ENCODE results near the gene FANCE. TPM values are rescaled to one million over a fixed set of nuclear protein-coding genes. Genes with fewer than 3 reads are reported as not detected.

FANCE gene
- total and polyA plus RNA-seq, 9 of the 15 experiments (the other 6 are each of a cell fraction or from before 2014, with no cell fraction given): 5.7 to 30.2 (median 17.0) TPM

DNA sequence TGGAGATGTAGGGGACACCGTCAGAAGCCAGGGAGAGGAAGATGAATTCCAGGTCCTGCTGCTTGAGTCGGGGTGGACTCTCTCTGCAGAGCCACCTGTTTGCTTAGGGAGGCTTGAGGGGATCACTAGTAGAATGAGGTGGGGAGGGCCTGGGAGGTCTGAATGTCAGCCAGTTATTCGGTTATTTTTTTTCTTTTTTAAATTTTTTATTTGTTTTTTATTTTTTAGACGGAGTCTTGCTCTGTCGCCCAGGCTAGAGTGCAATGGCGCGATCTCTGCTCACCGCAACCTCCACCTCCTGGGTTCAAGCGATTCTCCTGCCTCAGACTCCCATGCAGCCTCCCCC, 36.4 kb downstream of the FANCE start:
- ATAC-seq: no peak
- POLR2A ChIA-PET: interaction anchor here (0.6 to 5.6 kb wide), 4 partner anchors 9 to 242 kb away, joined by 3 to 52 read pairs (median 20); no protein-coding TSS in a partner anchor
- peak overlapping the region; percentile 31; the same call in 1 of the 3 replicates for H3K27ac ChIP-seq (ENCODE audit: extremely low read depth, low read depth, low read length)
- no peak for TF ChIP-seq EGR1 (conservative IDR thresholded peaks at IDR 0.05)
- TF ChIP-seq GABPB1 (CRISPR knock-in tag; IDR thresholded peaks at IDR 0.05): no peak
- no peak for TF ChIP-seq SAFB2 (IDR thresholded peaks at IDR 0.05; ENCODE audit: borderline replicate concordance, low read depth, low read length, severe bottlenecking)
- TF ChIP-seq, protein P1, sequence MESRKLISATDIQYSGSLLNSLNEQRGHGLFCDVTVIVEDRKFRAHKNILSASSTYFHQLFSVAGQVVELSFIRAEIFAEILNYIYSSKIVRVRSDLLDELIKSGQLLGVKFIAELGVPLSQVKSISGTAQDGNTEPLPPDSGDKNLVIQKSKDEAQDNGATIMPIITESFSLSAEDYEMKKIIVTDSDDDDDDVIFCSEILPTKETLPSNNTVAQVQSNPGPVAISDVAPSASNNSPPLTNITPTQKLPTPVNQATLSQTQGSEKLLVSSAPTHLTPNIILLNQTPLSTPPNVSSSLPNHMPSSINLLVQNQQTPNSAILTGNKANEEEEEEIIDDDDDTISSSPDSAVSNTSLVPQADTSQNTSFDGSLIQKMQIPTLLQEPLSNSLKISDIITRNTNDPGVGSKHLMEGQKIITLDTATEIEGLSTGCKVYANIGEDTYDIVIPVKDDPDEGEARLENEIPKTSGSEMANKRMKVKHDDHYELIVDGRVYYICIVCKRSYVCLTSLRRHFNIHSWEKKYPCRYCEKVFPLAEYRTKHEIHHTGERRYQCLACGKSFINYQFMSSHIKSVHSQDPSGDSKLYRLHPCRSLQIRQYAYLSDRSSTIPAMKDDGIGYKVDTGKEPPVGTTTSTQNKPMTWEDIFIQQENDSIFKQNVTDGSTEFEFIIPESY (CRISPR knock-in tag; IDR thresholded peaks at IDR 0.05): 0 out of 2 replicates have a peak, but pooled peaks have one; percentile 28
- no peaks in the 10 kb centered on the region for H3K27me3 ChIP-seq (ENCODE audit: control insufficient read depth in 2 of 2, insufficient read depth in 2 of 2, low read length in 2 of 2)
- H3K9me1 ChIP-seq (ENCODE audit: control insufficient read depth, insufficient read depth, low read length): no peaks in the 10 kb centered on the region
- no peak for FAIRE-seq
- CTCF ChIA-PET (ENCODE audit: low intra/inter-chr PET ratio): no interaction called here
- 68% methylated on average over 9 of the region's 9 CpGs for WGBS (ENCODE audit: insufficient coverage, low coverage, missing lambda C conversion rate)
- no peak overlapping the region for H3K4me3 ChIP-seq
- H3K9me3 ChIP-seq (replicated peaks; ENCODE audit: control insufficient read depth, insufficient read depth, low read depth, low read length): no peaks in the 10 kb centered on the region
- in situ Hi-C loops (cut with MboI): no loop called here
- H3K36me3 ChIP-seq (ENCODE audit: control insufficient read depth, insufficient read depth, low read length): no peaks in the 10 kb centered on the region; the same call in 2 of the 3 replicates
- peaks cover 58 to 67% of the 10 kb centered on the region in 2 experiments for H3K4me1 ChIP-seq (replicated peaks in 1 of 2; ENCODE audit: control insufficient read depth in 2 of 2, insufficient read depth in 2 of 2, low read length in 2 of 2)
- no peak overlapping the region for H3K4me2 ChIP-seq (ENCODE audit: insufficient read depth, low read length)
- H2AFZ ChIP-seq (ENCODE audit: low read depth, low read length): no peak overlapping the region
- DNase-seq (ENCODE audit: extremely low read depth in 1 of 4, low spot score in 3 of 4): no peak
- intact Hi-C loops (cut with micrococcal nuclease): no loop called here
- H4K20me1 ChIP-seq (replicated peaks; ENCODE audit: control insufficient read depth, insufficient read depth, low read length): peaks cover 18% of the 10 kb centered on the region; the same call in 1 of the 2 replicates
- H3K9ac ChIP-seq (ENCODE audit: insufficient read depth in 1 of 2, low read depth in 2 of 2, low read length in 2 of 2): peak overlapping the region in 1 of 2 experiments; percentile 15; a peak in 1 of 4 replicates
- no TSS peak for BruUV-seq (replicated peaks)
- peaks cover 15% of the 10 kb centered on the region; the same call in 2 of the 3 replicates for H3K79me2 ChIP-seq (ENCODE audit: control insufficient read depth, insufficient read depth, low read length)
